SK-N-MC (cell line): ENCODE data around the gene SLC1A2.

Source experiments
- EZH2 ChIP-seq: fragments of 200-600 bp; sonication (generic); IDR thresholded peaks from one replicate; pipeline ENCODE4 v1.6.1; 2017; ENCODE audit warnings: antibody characterized with exemption
- POLR2AphosphoS5 ChIP-seq: IDR thresholded peaks from 2 replicates; pipeline ENCODE4 v1.6.1; 2012; ENCODE audit warnings: mild to moderate bottlenecking, low read depth, low read length, borderline replicate concordance

DNA sequence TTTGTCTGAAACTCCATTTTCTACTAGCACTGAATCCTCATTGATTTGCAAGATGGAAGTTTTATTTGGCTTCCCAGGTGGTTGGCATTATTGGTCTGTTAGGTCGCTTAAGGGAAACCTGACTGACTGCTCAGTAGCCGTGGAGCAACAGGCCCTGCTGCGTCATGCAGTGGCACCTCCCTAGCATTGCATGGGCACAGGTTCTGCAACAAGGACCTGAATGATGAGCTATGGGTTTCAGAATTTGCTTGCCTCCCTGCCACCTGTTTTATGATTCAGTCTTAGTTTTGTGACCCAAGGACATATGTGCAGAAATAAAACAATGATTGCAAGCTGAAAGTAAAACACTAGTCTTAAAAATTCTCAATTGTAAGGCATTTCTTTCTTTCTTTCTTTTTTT is 128.5 kb downstream of the SLC1A2 start:
- no peak for TF ChIP-seq POLR2AphosphoS5
- TF ChIP-seq EZH2 = no peak
